Brain microvascular endothelial cell (primary cell): ENCODE data around the gene ACBD4.

ENCODE experiments used
- DNase-seq: peaks from one replicate; pipeline ENCODE4 v3.0.0-alpha.2; 2020
- H3K27ac ChIP-seq: fragments of 250-450 bp; sonication (Bioruptor Pico); 2 replicates; pipeline ENCODE4 v1.5.1; 2020; ENCODE audit warnings: mild to moderate bottlenecking, moderate library complexity
- H3K27me3 ChIP-seq: fragments of 250-450 bp; sonication (Bioruptor Pico); replicated peaks from 2 replicates; pipeline ENCODE4 v1.5.1; 2020; ENCODE audit warnings: mild to moderate bottlenecking
- H3K36me3 ChIP-seq: fragments of 250-450 bp; sonication (Bioruptor Pico); replicated peaks from 2 replicates; pipeline ENCODE4 v1.5.1; 2020; ENCODE audit warnings: mild to moderate bottlenecking
- H3K4me3 ChIP-seq: 2 replicates; pipeline ENCODE4 v1.5.1; 2011; ENCODE audit warnings: low read depth, mild to moderate bottlenecking, control low read depth, low read length, moderate library complexity
- CTCF ChIP-seq: IDR thresholded peaks from 2 replicates; pipeline ENCODE4 v1.5.1; 2011; ENCODE audit warnings: low read depth, mild to moderate bottlenecking, moderate library complexity, low read length, control low read depth, inconsistent platforms; ENCODE audit errors: missing control alignments
- in situ Hi-C: cut with HindIII; loops from 2 replicates; pipeline ENCODE4 v1.10.0; 2017; ENCODE audit warnings: low sequenced_read_pairs, low pct_ligation_motif_present

The ACBD4 gene

GRCh38 chr17:45145035-45145389 is 9.5 kb downstream of the ACBD4 start:
- DNase-seq: no peak
- H3K27ac ChIP-seq: no peak overlapping the region
- no peaks in the 10 kb centered on the region for H3K27me3 ChIP-seq
- in situ Hi-C loops: no loop called here
- TF ChIP-seq CTCF: no peak
- no peak overlapping the region for H3K4me3 ChIP-seq
- no peaks in the 10 kb centered on the region for H3K36me3 ChIP-seq

- Histone ChIP-seq H3K4me3 (no peak overlapping the region), H3K36me3 (no peaks in the 10 kb centered on the region), H3K27ac (no peak overlapping the region), H3K27me3 (no peaks in the 10 kb centered on the region)
- TF ChIP-seq CTCF: no peak
- DNase-seq: no peak
- in situ Hi-C loops: no loop called here
These were observed 10.7 kb downstream of the ACBD4 start for GRCh38 chr17:45146166-45146565.

GRCh38 chr17:45146592-45146889 is 11.1 kb downstream of the ACBD4 start:
- H3K4me3 ChIP-seq: no peak overlapping the region
- H3K36me3 ChIP-seq: no peaks in the 10 kb centered on the region
- no peak overlapping the region for H3K27ac ChIP-seq
- no peak for TF ChIP-seq CTCF
- in situ Hi-C loops: no loop called here
- no peak for DNase-seq
- H3K27me3 ChIP-seq: no peaks in the 10 kb centered on the region

GRCh38 chr17:45146890-45147580 is 11.5 kb downstream of the ACBD4 start:
- Histone ChIP-seq H3K27me3 (no peaks in the 10 kb centered on the region), H3K4me3 (peak overlapping the region; percentile 69), H3K27ac (peak overlapping the region; percentile 98), H3K36me3 (no peaks in the 10 kb centered on the region)
- TF ChIP-seq CTCF: no peak
- peak; percentile 82 for DNase-seq
- in situ Hi-C loops: no loop called here

GRCh38 chr17:45147581-45148182 is 12.2 kb downstream of the ACBD4 start:
- Histone ChIP-seq H3K27ac (peak overlapping the region; percentile 98), H3K4me3 (peak overlapping the region; percentile 69), H3K27me3 (no peaks in the 10 kb centered on the region), H3K36me3 (no peaks in the 10 kb centered on the region)
- DNase-seq: peak; percentile 86
- in situ Hi-C loops: no loop called here
- TF ChIP-seq CTCF: no peak
